Dermis blood vessel endothelial cell (primary cell): ENCODE data around the gene WDR90. TPM values are rescaled to one million over a fixed set of nuclear protein-coding genes. Genes with fewer than 3 reads are reported as not detected.

Experiments
- DNase-seq: peaks from one replicate; pipeline ENCODE4 v3.0.0; 2010
- total RNA-seq: library from RNA; depleted of rRNA; stranded (reverse); fragments of >200 nt; gene quantifications from 2 replicates; pipeline ENCODE4 v1.2.3, GENCODE V29; 2014

WDR90 gene
- total RNA-seq, 1 donor from 2014 or later = 10.7 TPM

DNA sequence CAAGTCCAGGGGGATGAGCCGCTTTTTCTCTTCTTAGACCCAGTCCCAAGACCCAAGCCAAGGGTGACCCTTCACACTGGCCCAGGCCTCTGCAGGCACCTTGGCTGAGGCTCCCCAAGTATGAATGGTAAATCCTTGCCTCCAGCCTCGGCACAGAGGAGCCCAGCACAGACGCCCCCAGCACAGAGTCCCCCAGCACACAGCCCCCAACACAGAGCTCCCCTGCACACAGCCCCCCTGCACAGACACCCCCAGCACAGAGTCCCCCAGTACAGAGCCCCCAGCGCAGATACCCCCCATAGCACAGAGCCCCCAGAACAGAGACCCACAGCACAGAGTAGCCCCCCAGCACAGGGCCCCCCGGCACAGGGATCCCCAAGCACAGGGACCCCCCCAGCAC lies 8.6 kb upstream of the WDR90 start:
- no peak for DNase-seq

DNA sequence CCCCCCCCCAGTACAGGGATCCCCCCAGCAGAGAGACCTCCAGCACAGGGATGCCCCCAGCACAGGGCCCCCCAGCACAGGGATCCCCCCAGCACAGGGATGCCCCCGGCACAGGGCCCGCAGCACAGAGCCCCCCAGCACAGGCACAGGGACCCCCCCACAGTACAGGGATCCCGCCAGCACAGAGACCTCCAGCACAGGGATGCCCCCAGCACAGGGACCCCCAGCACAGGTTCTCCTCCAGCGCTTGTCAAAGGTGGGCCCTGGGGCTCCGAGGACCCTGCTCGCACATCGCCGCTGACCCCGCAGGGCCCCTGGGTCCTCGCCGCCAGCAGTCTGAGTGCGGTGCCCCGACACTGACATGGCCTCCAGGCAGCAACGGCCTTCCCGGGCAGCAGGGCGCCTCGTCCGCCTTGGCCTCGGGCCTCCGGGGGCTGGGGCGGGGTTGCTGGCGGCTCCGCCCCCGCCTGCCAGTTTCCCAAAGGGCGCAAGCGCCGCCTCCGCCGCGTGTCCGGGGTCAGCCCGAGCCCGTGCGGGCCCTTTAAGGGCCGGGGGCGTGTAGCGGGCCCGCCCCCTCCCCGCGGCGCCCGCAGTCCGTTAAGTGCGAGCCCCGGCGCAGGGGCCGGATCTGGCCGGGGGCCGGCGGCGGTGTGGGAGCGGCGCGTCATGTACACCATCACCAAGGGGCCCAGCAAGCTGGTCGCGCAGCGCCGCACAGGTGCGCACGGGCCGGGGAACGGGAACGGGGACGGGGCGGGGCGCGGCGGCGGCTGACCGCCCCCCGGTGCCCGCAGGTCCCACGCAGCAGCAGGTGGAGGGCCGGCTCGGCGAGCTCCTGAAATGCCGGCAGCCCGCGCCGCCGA lies 7.6 kb upstream of the WDR90 start, which contains the start of gene MCRIP2:
MCRIP2 (plus strand) TSS at position 503 of the 863 bp plus-strand sequence; CDS start at position 667, 164 bp downstream.
- peak; percentile 61 for DNase-seq

DNA sequence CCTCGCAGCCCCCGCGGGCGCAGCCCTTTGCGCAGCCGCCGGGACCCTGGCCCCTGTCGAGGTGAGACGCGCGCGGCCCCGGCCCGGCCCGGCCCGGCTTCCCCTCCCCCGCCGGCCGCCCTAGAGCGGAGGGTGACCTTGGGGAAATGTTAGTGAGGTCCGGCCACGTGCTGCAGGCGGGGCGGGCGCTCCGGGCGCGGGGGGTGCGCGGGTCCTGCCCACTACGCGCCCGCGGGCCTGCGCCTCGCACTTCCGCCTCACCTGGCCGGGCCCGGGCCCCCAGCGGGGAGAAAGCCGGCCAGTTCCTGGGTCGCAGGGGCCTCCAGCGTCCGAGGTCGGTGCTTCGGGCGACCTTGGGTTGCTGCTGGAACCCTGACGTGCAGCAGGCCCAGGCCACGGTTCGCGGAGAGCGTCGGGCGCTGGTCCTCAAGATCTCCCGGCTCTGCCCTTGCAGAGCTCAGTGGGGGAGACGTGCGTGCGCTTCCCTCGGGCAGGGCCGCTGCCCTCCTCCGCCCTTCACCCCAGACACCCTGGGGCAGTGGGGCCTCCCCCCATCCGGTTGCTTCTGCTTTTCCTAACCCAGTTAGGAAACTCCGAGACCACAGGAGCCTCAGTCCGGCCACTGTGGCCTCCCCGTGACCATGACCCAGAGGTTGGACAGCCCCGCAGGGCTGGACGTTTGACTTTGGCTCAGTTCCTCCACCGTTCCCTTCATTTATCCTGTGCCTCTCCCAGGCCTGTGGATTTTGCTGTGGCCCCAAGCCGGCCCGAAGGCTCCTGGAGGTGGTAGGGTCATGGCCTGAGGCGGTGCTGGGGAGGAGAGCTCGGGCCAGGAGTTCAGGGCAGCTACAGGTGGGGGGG lies 6.7 kb upstream of the WDR90 start:
- DNase-seq = peak; percentile 26

DNA sequence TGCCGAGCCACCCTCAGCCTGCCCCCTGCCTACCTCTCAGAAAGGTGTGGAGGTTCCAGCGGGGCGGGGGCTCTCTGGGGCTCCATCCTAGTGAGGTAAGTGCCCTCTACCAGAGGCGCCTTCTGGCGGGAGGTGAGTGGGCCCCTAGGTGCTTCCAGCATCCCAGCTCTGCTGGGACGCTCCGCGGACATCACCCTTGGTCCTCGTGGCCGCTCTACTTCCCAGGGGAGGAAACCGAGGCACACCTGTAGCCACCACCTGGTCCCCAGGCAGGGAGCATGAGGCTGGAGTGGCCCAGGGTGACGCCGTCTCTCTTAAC lies 6.2 kb upstream of the WDR90 start:
- no peak for DNase-seq

DNA sequence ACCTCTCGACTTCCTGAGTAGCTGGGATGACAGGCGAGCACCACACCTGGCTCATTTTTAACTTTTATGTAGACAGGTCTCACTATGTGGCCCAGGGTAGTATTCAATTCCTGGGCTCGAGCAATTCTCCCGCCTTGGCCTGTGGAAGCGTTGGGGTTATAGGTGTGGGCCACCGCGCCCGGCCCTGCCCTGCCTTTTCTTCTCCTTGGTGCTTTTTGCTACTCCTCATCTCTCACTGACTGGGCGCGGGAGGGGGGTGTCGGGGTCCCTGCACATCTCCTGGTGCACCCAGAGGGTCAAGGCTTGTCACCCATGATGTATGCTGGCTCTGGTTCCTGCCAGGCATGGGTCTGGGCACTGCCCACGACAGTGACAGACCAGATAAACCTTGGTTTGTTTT lies 4.6 kb upstream of the WDR90 start:
- DNase-seq = no peak

DNA sequence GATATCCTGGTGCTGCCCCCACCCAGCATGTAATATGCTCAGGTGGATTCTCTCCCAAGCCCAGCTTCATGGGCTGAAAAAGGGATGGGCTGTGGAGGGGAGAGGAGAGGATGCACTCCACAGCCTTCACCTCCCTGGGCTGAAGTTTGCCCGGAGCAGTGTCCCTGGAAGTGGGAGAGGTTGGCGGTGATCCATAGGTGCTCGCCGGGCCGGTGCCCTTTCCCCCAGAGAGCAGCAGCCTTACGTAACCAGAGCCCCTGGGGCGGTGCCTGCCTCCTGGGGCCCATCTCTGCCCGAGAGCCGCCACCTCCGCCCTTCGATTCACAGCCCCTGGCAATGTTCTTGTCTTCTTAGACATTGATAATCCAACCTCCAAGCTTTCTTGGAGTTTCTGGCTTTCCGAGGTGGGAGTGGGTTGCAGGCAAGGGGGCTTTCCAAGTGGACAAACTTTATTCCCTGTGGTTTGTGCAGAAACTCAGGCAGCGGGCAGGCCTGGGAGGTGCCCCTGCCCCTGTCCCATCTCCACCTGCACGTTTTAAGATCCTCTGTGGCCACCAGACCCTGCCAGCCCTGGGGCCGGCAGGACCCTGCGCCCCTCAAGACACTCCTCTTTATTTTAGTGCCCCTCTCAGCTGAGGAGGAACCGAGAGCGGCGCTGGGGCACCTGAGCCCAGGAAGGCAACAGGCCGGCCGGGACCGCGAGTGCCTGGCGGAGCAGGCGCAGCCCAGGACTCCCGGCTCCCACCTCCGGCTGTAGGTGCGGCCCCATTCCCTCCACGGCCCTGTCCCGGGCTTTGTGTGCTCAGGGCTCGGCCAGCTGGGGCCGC lies 3.1 kb upstream of the WDR90 start:
- DNase-seq = no peak

DNA sequence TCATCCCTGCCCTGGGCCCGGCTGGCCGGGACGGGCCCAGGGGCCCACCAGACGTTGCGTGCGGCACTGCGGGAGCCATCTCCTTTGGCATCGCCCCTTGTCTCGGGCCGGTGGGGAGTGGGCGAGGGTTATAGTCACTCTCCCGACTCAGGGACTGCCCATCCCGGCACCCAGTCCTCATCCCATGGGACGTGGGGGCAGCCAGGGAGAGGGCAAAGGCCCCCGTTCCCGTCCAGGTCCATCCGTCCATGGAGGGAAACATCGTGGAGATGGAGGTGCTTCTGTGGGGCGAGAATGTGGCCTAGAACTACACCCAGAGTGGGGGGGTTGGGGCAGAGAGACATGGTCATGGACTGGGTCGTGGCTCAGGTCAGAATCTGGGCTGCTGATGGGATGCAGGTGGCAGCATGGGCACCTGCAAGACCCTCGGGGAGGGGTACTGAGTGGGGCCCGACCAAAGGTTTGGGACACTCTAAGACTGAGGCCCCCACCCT lies 2.4 kb upstream of the WDR90 start:
- DNase-seq = no peak

DNA sequence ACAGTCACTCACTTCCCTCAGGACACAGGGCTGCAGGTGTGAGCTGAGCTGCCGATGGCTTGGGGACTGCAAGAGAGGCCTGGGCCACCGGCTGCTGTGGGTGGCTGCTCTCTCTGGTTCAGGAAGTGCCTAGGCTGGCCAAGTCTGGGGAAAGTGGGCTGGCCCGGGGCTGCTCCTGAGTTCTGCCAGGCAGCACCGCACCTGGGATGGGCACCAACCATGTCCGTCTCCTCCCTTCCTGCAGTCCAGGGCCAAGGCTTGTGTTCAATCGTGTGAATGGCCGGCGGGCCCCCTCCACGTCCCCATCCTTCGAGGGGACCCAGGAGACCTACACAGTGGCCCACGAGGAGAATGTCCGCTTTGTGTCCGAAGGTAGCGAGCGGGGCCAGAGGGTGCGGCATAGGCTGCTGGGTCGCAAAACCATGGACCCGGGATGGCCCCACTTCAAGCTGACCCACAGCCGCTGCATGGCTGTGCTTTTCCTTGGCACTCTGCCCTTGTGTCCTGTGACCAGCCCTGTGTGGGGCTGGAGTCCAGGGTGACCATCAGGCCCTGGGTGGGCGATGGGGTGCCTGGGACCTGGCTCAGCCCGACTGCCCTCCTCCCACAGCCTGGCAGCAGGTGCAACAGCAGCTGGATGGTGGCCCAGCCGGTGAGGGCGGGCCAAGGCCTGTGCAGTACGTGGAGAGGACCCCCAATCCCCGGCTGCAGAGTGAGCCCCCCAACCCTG lies 1.8 kb upstream of the WDR90 start:
- no peak for DNase-seq

DNA sequence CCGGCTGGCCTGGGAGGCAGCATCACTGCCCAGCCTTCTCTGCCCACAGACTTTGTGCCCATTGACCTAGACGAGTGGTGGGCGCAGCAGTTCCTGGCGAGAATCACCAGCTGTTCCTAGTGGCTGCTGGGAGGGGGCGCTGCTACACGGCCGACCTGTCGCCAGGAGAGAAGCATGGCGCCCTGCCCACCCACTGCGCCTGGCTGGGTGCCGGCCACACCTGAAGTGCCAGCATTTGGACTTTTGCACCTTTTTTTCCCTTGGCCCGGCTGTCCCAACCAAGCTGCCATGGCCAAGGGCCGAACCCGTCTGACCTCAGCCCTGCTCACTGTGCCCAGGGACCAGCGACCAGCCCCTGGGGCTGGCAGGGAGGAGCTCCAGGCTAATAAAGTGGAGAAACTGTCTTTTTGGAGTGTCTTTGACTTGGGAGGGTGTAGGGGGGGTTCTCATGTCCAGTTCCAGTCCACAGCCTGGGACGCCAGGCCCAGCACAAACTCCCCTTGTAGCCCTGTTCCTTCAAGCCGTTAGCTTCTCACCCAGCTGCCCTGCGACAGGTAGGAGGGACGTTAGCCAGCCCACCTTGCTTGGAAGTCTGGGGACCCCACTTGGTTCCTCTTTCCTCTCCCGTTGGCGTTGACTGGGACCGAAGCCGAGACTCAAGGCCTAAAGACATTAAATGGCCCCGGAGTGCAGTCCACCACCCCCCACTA lies 939 bp upstream of the WDR90 start:
- peak; percentile 49 for DNase-seq

DNA sequence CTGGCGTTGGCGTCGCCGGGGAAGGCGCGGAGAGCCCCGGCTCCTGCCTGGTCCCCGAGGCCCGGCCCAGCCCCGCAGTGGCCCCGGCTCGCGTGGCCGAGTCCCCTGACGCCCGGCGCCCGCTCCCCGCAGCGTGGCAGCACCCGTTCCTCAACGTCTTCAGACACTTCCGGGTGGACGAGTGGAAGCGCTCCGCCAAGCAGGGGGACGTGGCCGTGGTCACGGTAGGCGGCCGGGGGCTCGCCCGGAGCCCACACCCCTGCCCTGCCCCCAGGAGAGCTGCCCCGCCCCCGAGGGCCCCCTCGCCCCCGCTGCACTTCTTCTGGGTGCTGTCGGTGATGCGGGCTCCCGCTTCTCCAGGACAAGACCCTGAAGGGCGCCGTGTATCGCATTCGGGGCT lies 466 bp downstream of the WDR90 start:
- DNase-seq = no peak

DNA sequence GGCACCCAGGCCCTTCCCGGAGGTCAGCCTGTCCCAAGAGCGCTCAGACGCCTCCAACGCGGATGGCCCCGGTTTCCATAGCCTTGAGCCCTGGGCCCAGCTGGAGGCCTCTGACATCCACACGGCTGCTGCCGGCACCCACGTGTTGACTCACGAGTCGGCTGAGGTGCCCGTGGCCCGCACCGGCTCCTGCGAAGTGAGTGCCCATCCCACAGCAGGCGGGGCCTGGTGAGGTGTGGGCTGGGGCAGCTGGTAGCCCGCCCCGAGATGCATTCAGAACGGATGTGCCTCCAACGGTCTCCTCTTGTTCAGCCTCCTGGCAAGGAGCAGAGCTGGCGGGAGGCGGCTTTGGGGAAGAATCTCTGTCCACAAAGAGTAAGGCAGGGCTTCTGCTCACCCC lies 2.7 kb downstream of the WDR90 start:
- no peak for DNase-seq

DNA sequence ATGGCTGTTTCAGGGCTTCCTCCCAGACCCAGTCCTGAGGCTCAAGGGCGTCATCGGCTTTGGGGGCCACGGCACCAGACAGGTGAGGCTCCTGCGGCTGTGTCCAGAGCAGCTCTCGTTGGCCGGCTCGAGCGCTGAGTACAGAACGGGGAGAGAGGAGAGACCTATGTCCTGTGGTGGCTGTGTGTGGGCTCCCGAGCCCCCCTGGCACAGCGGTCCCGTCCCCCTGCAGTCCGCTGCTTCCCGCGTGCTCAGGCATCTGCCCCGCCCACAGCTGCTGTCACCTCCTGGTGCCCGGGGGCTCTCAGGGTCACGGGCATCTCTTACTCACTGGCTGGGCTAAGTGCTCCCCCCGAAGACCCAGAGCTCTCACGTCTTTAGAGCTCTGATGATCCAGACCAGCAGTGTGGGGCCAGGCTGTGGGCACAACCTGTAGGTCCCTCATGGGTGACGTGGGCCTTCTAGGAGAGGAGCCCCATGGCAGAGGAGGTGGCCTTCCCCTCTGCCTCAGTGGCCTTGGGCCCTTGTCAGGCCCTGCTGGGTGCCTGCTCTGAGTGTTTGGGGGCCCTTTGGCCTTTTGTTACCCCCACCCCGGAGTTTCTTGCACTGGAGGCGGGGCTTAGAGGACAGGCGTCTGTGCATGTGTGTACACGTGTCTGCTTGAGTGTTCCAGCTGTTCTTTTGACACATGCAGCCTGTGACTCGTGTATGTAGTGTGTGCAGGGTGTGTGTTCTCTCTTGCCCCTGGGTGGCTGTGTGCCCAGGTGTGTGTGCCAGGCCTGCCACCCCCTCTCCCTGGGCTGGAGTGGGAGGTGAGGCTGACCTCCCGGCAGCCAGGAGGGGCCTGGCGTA lies 3.5 kb downstream of the WDR90 start:
- no peak for DNase-seq

DNA sequence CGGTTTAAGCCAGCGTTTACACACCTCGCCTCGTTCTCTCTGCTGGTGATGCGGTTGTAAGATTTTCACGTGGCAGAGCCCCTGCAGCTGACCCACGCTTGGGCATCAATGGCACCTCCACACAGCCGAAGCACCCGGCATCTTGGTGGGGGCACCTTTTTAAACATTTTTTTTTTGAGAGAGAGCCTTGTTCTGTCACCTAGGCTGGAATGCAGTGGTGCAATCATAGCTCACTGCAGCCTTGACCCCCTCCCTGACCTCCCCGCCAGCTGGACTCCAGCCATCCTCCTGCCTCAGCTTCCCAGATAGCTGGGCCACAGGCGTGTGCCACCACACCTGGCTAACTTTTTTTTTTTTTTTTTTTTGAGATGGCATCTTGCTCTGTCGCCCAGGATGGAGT lies 4.9 kb downstream of the WDR90 start:
- DNase-seq = no peak

DNA sequence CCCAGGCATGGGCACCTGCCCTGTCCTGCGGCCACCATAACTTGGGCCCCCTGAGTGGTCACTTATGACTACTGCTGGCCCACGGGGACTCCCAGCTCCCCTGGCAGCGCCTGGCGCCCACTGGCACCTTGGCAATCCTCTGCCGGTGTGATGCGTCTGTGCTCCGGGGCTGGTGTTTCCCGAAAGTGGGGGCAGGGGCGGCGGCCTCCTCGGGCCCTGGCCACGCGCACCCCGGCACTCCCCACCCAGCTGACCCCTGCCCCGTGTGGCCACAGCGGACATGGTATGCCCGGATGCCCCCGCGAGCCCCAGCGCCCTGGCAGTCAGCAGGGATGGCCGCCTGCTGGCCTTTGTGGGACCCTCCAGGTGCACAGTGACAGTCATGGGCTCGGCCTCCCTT lies 8.3 kb downstream of the WDR90 start:
- no peak for DNase-seq

DNA sequence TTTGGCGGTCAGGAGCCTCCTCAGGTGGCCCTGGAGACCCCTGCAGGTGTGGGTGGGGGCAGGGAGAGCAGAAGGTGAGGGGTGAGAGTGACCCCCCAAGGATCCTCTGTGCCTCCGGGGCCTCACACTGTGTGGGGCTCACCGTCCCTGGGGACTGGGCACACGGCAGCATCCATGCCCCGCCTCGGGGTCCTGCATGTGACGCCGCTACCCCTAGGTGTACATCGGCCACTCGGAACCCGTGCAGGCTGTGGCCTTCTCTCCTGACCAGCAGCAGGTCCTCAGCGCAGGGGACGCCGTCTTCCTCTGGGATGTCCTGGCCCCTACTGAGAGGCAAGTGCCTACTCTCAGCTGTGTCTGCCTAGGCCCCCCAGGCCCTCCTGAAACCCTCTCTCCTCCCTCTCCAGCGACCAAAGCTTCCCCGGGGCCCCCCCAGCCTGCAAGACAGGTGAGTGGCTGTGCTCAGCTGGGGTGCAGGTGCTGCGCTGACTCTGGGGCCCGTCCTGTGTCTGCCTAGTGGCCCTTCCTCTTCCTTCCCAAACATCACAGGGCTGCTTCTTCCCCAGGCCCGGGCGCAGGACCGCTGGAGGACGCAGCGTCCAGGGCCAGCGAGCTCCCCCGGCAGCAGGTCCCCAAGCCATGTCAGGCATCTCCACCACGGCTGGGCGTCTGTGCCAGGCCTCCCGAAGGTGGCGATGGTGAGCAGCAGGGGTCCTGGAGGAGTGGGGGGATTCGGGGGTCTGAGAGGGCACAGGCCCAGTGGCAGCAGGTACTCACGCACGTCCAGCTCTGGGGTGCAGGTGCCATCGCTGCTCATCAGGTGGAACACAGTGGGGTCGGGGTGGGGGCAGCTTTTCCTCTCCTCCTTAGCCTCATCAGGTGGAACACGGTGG lies 9.8 kb downstream of the WDR90 start:
- no peak for DNase-seq

DNA sequence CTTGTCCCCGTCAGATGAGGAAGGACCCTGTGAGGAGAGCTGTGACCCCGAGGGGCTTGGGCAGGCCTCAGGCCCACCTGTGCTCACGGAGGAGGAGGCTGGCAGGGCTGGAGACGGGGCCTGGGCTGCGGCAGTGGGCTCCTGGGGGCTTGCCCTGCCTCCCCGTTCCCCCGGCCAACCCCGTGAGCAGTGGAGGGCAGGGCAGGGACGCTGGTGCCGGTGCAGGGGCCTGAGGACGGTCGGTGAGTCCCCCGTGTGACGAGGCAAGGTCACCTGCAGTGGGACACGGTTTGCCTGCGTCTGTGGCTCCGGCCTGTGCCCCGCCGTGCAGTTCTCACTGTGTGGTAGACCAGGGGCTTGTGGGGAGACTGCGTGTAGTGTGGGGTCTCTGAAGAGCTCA lies 10.5 kb downstream of the WDR90 start:
- DNase-seq = no peak

DNA sequence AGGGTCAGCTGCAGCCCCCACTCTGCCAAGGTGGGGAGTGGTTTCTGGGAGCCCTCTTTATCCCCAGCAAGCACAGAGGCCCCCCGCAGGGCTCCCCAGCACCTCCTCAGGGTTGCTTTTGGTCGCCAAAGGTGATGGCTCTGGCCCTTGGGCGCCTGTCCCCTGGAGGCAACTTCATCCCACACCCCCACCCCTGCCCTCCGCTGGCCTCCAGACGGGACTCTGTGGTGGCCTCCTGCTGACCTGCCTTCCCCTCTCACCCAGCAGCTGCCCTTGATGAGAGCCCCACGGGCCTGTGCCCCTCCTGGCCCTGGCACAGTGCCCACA lies 10.9 kb downstream of the WDR90 start:
- DNase-seq = no peak

DNA sequence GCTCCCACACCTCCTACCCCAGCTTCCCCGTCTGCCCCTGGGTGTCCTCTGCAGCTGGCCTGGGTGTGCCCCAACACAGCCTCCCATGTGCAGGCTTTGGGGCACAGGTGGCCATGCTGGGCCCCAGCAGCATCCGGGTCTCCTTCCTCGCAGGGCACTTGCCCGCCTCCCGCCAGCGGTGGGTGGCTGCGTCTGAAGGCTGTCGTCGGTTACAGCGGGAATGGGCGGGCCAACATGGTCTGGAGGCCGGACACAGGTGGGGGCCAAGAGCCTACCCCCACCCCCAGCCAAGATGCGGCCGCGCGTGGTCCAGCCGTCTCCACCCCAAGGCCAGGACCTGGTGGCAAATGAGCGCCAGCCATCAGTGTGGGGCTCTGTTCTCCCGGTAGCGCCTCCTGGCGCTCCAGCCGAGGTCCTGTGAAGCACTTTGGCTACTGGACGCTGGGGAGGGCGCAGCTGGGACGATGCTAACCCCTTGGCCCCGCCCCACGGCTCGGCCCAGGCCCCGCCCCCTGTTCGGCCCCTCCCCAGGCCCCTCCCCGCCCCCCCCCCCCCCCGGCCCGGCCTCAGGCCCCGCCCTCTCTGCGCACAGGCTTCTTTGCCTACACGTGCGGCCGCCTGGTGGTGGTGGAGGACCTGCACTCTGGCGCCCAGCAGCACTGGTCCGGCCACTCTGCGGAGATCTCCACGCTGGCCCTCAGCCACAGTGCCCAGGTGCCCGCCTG lies 11.5 kb downstream of the WDR90 start:
- DNase-seq = peak; percentile 92
